Left lung (tissue), 10 donors: ENCODE results near the gene ITGA5. TPM values are rescaled to one million over a fixed set of nuclear protein-coding genes. Genes with fewer than 3 reads are reported as not detected.

ENCODE experiments used
- ATAC-seq: fragments of 200-7000 bp; cut with Tn5 transposase; one replicate; pipeline ENCODE4 v1.9.1; 2020; ENCODE audit warnings: moderate library complexity
- DNase-seq, 4 donors: peaks; one replicate each; pipeline ENCODE4 v3.0.0-alpha.2; 2013 to 2020
- H3K27ac ChIP-seq, 2 donors: fragments of 200-600 bp; sonication (generic) in 1 of 2; one replicate each; pipeline versions ENCODE4 v1.5.0 to v1.8.0; 2020 to 2021
- H3K27me3 ChIP-seq, 2 donors: fragments of 200-600 bp; sonication (generic) in 1 of 2; one replicate each; pipeline versions ENCODE4 v1.5.0 to v1.8.0; 2020 to 2021
- H3K36me3 ChIP-seq, 2 donors: fragments of 200-600 bp; sonication (generic) in 1 of 2; one replicate each; pipeline versions ENCODE4 v1.5.0 to v1.8.0; 2020 to 2021
- H3K4me1 ChIP-seq, 2 donors: fragments of 200-600 bp; one replicate each; pipeline ENCODE4 v1.8.0; 2021
- H3K4me3 ChIP-seq, 2 donors: fragments of 200-600 bp; sonication (generic) in 1 of 2; one replicate each; pipeline versions ENCODE4 v1.5.0 to v1.8.0; 2020 to 2021; ENCODE audit warnings: mild to moderate bottlenecking in 1 of 2
- H3K9me3 ChIP-seq, 2 donors: fragments of 200-600 bp; sonication (generic) in 1 of 2; one replicate each; pipeline versions ENCODE4 v1.5.0 to v1.8.0; 2020 to 2021
- CTCF ChIP-seq, 2 donors: fragments of 200-600 bp; sonication (generic) in 1 of 2; IDR thresholded peaks; one replicate each; pipeline versions ENCODE4 v1.5.0 to v1.8.0; 2021; ENCODE audit warnings: antibody characterized with exemption in 2 of 2
- intact Hi-C, 2 donors: fragments of 100-400 bp; cut with DNase I; formaldehyde crosslinking; loops; one replicate each; pipeline versions ENCODE4 v1.11.2 to v1.14.2; 2022
- polyA plus RNA-seq, 6 donors: library from polyadenylated mRNA; unstranded; fragments of 120-200 nt; gene quantifications; one replicate each; pipeline ENCODE4 v1.2.1, GENCODE V29; 2013; ENCODE audit not compliant: insufficient read length in 6 of 6
- total RNA-seq, 2 donors: library from RNA; stranded (reverse); fragmentation: NEBNext Ultra II Directional; extraction: Animal tissue kit (Norgen Biotek cat#: 25700); gene quantifications; one replicate each; pipeline ENCODE4 v1.2.1, GENCODE V29; 2021
- donor health status: DM: no; HTN: yes; CAD: no.
- donor health status: DM: no; HTN: no; CAD: no.

Gene ITGA5
- total and polyA plus RNA-seq, 8 donors = 56.1 to 142 (median 73.5) TPM

GRCh38 chr12:54375259-54375579, 43.8 kb downstream of the ITGA5 start:
- no peak for ATAC-seq
- Histone ChIP-seq H3K9me3 (no peaks in the 10 kb centered on the region), H3K27me3 (no peaks in the 10 kb centered on the region), H3K36me3 (peaks cover 0 to 7% of the 10 kb centered on the region in 2 donors), H3K4me1 (peaks cover 11 to 50% of the 10 kb centered on the region in 2 donors), H3K27ac (no peak overlapping the region), H3K4me3 (no peak overlapping the region)
- TF ChIP-seq CTCF (IDR thresholded peaks at IDR 0.05) = no peak
- intact Hi-C loops = no loop called here
- DNase-seq = no peak

GRCh38 chr12:54374562-54375258, 44.4 kb downstream of the ITGA5 start:
- intact Hi-C loops = no loop called here
- no peaks in the 10 kb centered on the region for H3K9me3 ChIP-seq
- no peaks in the 10 kb centered on the region for H3K27me3 ChIP-seq
- no peak overlapping the region for H3K27ac ChIP-seq
- no peak overlapping the region for H3K4me3 ChIP-seq
- no peak for DNase-seq
- TF ChIP-seq CTCF (IDR thresholded peaks at IDR 0.05) = no peak
- H3K36me3 ChIP-seq = peaks cover 0 to 7% of the 10 kb centered on the region in 2 donors
- H3K4me1 ChIP-seq = peaks cover 14 to 49% of the 10 kb centered on the region in 2 donors
- no peak for ATAC-seq

GRCh38 chr12:54373649-54374561, 45.2 kb downstream of the ITGA5 start:
- no peak for ATAC-seq
- intact Hi-C loops = no loop called here
- Histone ChIP-seq H3K27ac (no peak overlapping the region), H3K4me1 (peaks cover 14 to 49% of the 10 kb centered on the region in 2 donors), H3K9me3 (no peaks in the 10 kb centered on the region), H3K27me3 (no peaks in the 10 kb centered on the region), H3K4me3 (no peak overlapping the region), H3K36me3 (peaks cover 0 to 7% of the 10 kb centered on the region in 2 donors)
- DNase-seq = no peak
- no peak for TF ChIP-seq CTCF (IDR thresholded peaks at IDR 0.05)

DNA sequence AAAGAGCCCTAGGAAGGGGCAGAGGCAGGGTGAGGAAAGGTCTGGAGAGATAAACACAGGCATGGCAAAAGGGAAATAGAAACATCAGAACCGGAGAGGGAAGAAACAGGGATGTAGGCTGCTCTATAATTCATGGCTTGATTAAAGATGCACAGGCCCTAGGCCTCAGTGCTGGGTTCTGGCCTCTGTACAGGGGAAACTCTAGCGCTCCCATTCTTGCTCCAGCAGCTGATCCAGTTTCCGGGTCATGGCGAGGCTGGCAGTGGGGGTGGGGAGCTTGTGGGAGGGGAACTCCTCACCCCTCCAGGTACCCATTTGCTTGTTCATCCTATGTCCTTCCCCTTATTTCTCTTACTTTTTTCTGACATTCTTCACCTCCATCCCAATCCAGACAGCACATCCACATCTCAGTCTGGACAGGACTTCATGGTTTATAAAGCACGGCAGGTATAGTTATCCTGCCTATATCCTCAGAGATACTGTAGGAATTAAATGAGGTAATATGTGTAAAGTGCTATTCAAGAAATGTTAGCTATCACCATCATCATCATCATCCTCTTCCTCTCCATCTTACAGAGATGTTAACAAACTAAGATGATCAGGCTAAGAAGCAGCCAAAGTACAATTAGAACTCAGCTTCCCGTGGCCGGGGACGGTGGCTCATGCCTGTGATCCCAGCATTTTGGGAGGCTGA, 46.8 kb downstream of the ITGA5 start:
- DNase-seq = no peak
- peaks cover 0 to 7% of the 10 kb centered on the region in 2 donors for H3K36me3 ChIP-seq
- intact Hi-C loops = no loop called here
- no peak for ATAC-seq
- no peaks in the 10 kb centered on the region for H3K27me3 ChIP-seq
- TF ChIP-seq CTCF (IDR thresholded peaks at IDR 0.05) = no peak
- peaks cover 20 to 61% of the 10 kb centered on the region in 2 donors for H3K4me1 ChIP-seq
- peak overlapping the region in 1 of 2 donors; percentile 13 for H3K27ac ChIP-seq
- H3K9me3 ChIP-seq = no peaks in the 10 kb centered on the region
- no peak overlapping the region for H3K4me3 ChIP-seq
